ENCODE data around the gene PPP4R4.
A peak's percentile ranks its signal among the peaks of the same experiment; 100 is the strongest.

Gene PPP4R4

DNA sequence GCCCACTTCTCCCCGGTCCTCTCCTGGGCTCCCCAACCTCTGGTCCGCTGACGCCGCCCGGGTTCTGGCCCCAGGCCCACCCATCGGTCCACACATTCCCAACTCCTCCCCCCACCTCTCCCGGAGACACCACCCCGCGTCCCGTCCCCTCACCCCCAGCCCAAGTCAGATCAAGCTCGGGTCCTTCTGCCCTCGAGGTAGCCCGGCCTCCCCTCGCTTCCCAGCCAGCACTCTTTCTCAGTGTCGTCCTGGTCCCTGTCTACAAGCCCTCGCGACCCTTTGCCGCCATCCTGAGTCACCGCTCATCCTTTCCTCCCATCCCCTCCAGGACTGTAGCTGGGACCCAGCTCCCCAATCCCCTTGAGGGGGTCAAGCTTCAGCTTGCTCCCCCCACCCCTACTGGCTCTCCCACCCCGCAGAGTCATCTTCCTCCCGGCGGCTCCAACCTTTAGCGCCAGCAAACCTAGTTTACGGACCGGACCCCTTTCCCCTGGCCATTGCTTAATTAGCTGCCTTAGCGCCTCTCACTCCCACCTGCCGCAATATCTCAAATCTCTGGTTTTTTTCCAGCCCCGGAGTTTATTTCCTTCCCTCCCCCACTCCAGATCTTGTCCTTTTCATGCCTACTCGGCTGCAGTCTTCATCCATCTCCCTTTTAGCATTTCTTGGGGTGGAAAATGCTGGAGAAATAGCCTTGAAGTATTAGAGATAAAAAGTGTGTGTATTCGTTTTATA is 1.1 kb downstream of the PPP4R4 start:
- H3K27me3 ChIP-seq (ENCODE audit: control insufficient read depth in 5 of 5, insufficient read depth in 4 of 5, low read length in 5 of 5): peaks cover 0 to 31% (median 22%) of the 10 kb centered on the region in 5 donors
- H3K4me1 ChIP-seq (ENCODE audit: control insufficient read depth in 5 of 5, insufficient read depth in 5 of 5, low read length in 5 of 5): peaks cover 0 to 20% (median 15%) of the 10 kb centered on the region in 5 donors
- H3K36me3 ChIP-seq (ENCODE audit: control insufficient read depth in 5 of 5, insufficient read depth in 5 of 5, low read length in 5 of 5): no peaks in the 10 kb centered on the region
- H3K9me3 ChIP-seq (ENCODE audit: control insufficient read depth in 5 of 5, low read length in 5 of 5): no peaks in the 10 kb centered on the region
- no peak overlapping the region for H3K9ac ChIP-seq (ENCODE audit: low read length in 5 of 5)
- H3K4me3 ChIP-seq (ENCODE audit: low read depth in 1 of 5, low read length in 5 of 5): no peak overlapping the region
- no peak overlapping the region for H3K27ac ChIP-seq (ENCODE audit: low read depth, low read length)

- Histone ChIP-seq H3K9ac (ENCODE audit: low read length in 5 of 5) (no peak overlapping the region), H3K36me3 (ENCODE audit: control insufficient read depth in 5 of 5, insufficient read depth in 5 of 5, low read length in 5 of 5) (no peaks in the 10 kb centered on the region), H3K9me3 (ENCODE audit: control insufficient read depth in 5 of 5, low read length in 5 of 5) (no peaks in the 10 kb centered on the region), H3K4me1 (ENCODE audit: control insufficient read depth in 5 of 5, insufficient read depth in 5 of 5, low read length in 5 of 5) (peaks cover 0 to 21% (median 15%) of the 10 kb centered on the region in 5 donors), H3K27me3 (ENCODE audit: control insufficient read depth in 5 of 5, insufficient read depth in 4 of 5, low read length in 5 of 5) (peaks cover 0 to 31% (median 22%) of the 10 kb centered on the region in 5 donors), H3K4me3 (ENCODE audit: low read depth in 1 of 5, low read length in 5 of 5) (no peak overlapping the region), H3K27ac (ENCODE audit: low read depth, low read length) (no peak overlapping the region)
Measured at GRCh38 chr14:94175747-94176146, 1.6 kb downstream of the PPP4R4 start.

DNA sequence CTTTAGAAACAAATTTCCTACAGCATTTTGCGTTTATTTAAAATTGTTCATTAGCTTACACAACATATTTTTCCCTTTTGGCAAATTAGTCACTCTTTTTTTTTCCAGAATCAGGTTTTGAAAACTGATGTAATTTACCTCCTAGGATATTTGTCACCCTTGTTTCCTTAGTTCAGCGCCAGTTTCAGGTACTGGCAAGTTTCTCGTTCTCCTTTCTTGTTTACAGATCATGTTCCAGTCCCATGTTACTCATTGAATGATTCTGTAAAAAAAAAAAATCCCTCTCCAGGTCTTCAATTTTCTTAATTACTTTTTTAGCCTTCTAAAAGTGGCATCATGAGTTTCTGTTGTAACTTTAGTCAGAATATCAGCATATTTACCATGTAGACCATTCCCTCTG is 2.7 kb downstream of the PPP4R4 start:
- Histone ChIP-seq H3K36me3 (ENCODE audit: control insufficient read depth in 5 of 5, insufficient read depth in 5 of 5, low read length in 5 of 5) (no peaks in the 10 kb centered on the region), H3K27ac (ENCODE audit: low read depth, low read length) (no peak overlapping the region), H3K27me3 (ENCODE audit: control insufficient read depth in 5 of 5, insufficient read depth in 4 of 5, low read length in 5 of 5) (peaks cover 0 to 31% (median 22%) of the 10 kb centered on the region in 5 donors), H3K4me1 (ENCODE audit: control insufficient read depth in 5 of 5, insufficient read depth in 5 of 5, low read length in 5 of 5) (peaks cover 0 to 24% (median 18%) of the 10 kb centered on the region in 5 donors), H3K9ac (ENCODE audit: low read length in 5 of 5) (no peak overlapping the region), H3K4me3 (ENCODE audit: low read depth in 1 of 5, low read length in 5 of 5) (no peak overlapping the region), H3K9me3 (ENCODE audit: control insufficient read depth in 5 of 5, low read length in 5 of 5) (no peaks in the 10 kb centered on the region)

DNA sequence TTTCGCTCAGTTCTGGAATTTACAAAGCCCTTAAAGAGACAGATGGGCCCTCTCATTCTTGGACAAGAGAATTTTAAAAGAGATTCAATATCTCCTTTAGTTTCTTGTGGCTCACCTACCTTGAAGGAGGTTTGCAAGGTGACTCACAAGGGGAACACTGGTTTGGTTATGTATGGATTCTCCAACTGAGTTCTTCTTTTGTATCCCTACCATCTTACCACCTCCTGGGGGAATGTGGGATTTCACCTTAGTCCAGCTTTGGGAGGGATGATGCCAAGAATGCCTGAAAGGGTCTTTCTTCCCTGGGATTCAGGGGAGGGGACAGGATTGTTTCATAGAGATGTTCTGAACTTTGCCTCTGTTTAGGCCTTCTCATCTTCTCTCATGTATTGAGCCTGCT is 3.7 kb downstream of the PPP4R4 start:
- no peak overlapping the region for H3K9ac ChIP-seq (ENCODE audit: low read length in 5 of 5)

GRCh38 chr14:94179244-94179643 is 5.1 kb downstream of the PPP4R4 start:
- Histone ChIP-seq H3K9me3 (ENCODE audit: control insufficient read depth in 5 of 5, low read length in 5 of 5) (no peaks in the 10 kb centered on the region), H3K9ac (ENCODE audit: low read length in 5 of 5) (no peak overlapping the region), H3K36me3 (ENCODE audit: control insufficient read depth in 5 of 5, insufficient read depth in 5 of 5, low read length in 5 of 5) (no peaks in the 10 kb centered on the region), H3K4me1 (ENCODE audit: control insufficient read depth in 5 of 5, insufficient read depth in 5 of 5, low read length in 5 of 5) (peaks cover 0 to 16% (median 13%) of the 10 kb centered on the region in 5 donors), H3K27me3 (ENCODE audit: control insufficient read depth in 5 of 5, insufficient read depth in 4 of 5, low read length in 5 of 5) (peaks cover 0 to 31% (median 22%) of the 10 kb centered on the region in 5 donors), H3K4me3 (ENCODE audit: low read depth in 1 of 5, low read length in 5 of 5) (no peak overlapping the region), H3K27ac (ENCODE audit: low read depth, low read length) (no peak overlapping the region)

More for the DNA sequence above, 3.7 kb downstream of the PPP4R4 start:
- Histone ChIP-seq H3K36me3 (ENCODE audit: control insufficient read depth in 5 of 5, insufficient read depth in 5 of 5, low read length in 5 of 5) (no peaks in the 10 kb centered on the region), H3K4me3 (ENCODE audit: low read depth in 1 of 5, low read length in 5 of 5) (no peak overlapping the region), H3K27ac (ENCODE audit: low read depth, low read length) (no peak overlapping the region), H3K9me3 (ENCODE audit: control insufficient read depth in 5 of 5, low read length in 5 of 5) (no peaks in the 10 kb centered on the region), H3K4me1 (ENCODE audit: control insufficient read depth in 5 of 5, insufficient read depth in 5 of 5, low read length in 5 of 5) (peaks cover 0 to 24% (median 18%) of the 10 kb centered on the region in 5 donors), H3K27me3 (ENCODE audit: control insufficient read depth in 5 of 5, insufficient read depth in 4 of 5, low read length in 5 of 5) (peaks cover 0 to 31% (median 22%) of the 10 kb centered on the region in 5 donors)

GRCh38 chr14:94180655-94181271 is 6.6 kb downstream of the PPP4R4 start:
- Histone ChIP-seq H3K36me3 (ENCODE audit: control insufficient read depth in 5 of 5, insufficient read depth in 5 of 5, low read length in 5 of 5) (no peaks in the 10 kb centered on the region), H3K27ac (ENCODE audit: low read depth, low read length) (no peak overlapping the region), H3K4me3 (ENCODE audit: low read depth in 1 of 5, low read length in 5 of 5) (peak overlapping the region in 4 of 5 donors; percentile 25 to 46 (median 32)), H3K4me1 (ENCODE audit: control insufficient read depth in 5 of 5, insufficient read depth in 5 of 5, low read length in 5 of 5) (peaks cover 0 to 4% (median 2%) of the 10 kb centered on the region in 5 donors), H3K9me3 (ENCODE audit: control insufficient read depth in 5 of 5, low read length in 5 of 5) (no peaks in the 10 kb centered on the region), H3K9ac (ENCODE audit: low read length in 5 of 5) (no peak overlapping the region), H3K27me3 (ENCODE audit: control insufficient read depth in 5 of 5, insufficient read depth in 4 of 5, low read length in 5 of 5) (peaks cover 0 to 24% (median 11%) of the 10 kb centered on the region in 5 donors)

GRCh38 chr14:94181835-94182234 is 7.7 kb downstream of the PPP4R4 start:
- H3K4me3 ChIP-seq (ENCODE audit: low read depth in 1 of 5, low read length in 5 of 5): no peak overlapping the region
- H3K36me3 ChIP-seq (ENCODE audit: control insufficient read depth in 5 of 5, insufficient read depth in 5 of 5, low read length in 5 of 5): no peaks in the 10 kb centered on the region
- no peak overlapping the region for H3K27ac ChIP-seq (ENCODE audit: low read depth, low read length)
- H3K9ac ChIP-seq (ENCODE audit: low read length in 5 of 5): no peak overlapping the region
- H3K4me1 ChIP-seq (ENCODE audit: control insufficient read depth in 5 of 5, insufficient read depth in 5 of 5, low read length in 5 of 5): peaks cover 0 to 4% (median 2%) of the 10 kb centered on the region in 5 donors
- peaks cover 4 to 19% (median 8%) of the 10 kb centered on the region in 5 donors for H3K27me3 ChIP-seq (ENCODE audit: control insufficient read depth in 5 of 5, insufficient read depth in 4 of 5, low read length in 5 of 5)
- no peaks in the 10 kb centered on the region for H3K9me3 ChIP-seq (ENCODE audit: control insufficient read depth in 5 of 5, low read length in 5 of 5)

DNA sequence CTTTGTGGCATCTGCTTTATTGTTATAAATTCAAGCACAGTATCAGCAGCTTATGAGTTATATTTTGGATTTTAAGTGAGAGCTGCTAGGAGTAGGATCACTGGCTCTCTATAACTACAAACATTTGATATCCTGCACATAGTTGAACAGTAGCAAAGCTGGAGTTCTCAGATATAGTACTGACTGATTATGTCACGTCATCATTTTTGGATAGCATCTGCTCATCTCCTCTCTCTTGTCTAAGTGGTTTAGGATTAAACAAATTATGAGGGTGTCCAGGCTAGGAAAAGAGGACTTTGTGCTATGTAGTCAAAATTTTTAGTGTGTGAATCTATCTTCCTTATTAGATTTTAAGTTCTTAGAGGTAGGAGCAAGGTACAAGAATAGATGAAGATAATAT is 18.4 kb downstream of the PPP4R4 start:
- Histone ChIP-seq H3K27me3 (ENCODE audit: control insufficient read depth in 5 of 5, insufficient read depth in 4 of 5, low read length in 5 of 5) (no peaks in the 10 kb centered on the region), H3K9me3 (ENCODE audit: control insufficient read depth in 5 of 5, low read length in 5 of 5) (peaks cover 0 to 14% (median 0%) of the 10 kb centered on the region in 5 donors), H3K4me3 (ENCODE audit: low read depth in 1 of 5, low read length in 5 of 5) (no peak overlapping the region), H3K27ac (ENCODE audit: low read depth, low read length) (no peak overlapping the region), H3K9ac (ENCODE audit: low read length in 5 of 5) (no peak overlapping the region), H3K36me3 (ENCODE audit: control insufficient read depth in 5 of 5, insufficient read depth in 5 of 5, low read length in 5 of 5) (no peaks in the 10 kb centered on the region), H3K4me1 (ENCODE audit: control insufficient read depth in 5 of 5, insufficient read depth in 5 of 5, low read length in 5 of 5) (no peaks in the 10 kb centered on the region)

GRCh38 chr14:94193776-94194175 is 19.7 kb downstream of the PPP4R4 start:
- H3K4me3 ChIP-seq (ENCODE audit: low read depth in 1 of 5, low read length in 5 of 5): no peak overlapping the region
- no peak overlapping the region for H3K27ac ChIP-seq (ENCODE audit: low read depth, low read length)
- H3K4me1 ChIP-seq (ENCODE audit: control insufficient read depth in 5 of 5, insufficient read depth in 5 of 5, low read length in 5 of 5): no peaks in the 10 kb centered on the region
- H3K9ac ChIP-seq (ENCODE audit: low read length in 5 of 5): no peak overlapping the region
- no peaks in the 10 kb centered on the region for H3K27me3 ChIP-seq (ENCODE audit: control insufficient read depth in 5 of 5, insufficient read depth in 4 of 5, low read length in 5 of 5)
- H3K36me3 ChIP-seq (ENCODE audit: control insufficient read depth in 5 of 5, insufficient read depth in 5 of 5, low read length in 5 of 5): no peaks in the 10 kb centered on the region
- H3K9me3 ChIP-seq (ENCODE audit: control insufficient read depth in 5 of 5, low read length in 5 of 5): peaks cover 0 to 14% (median 0%) of the 10 kb centered on the region in 5 donors

GRCh38 chr14:94196057-94196456 is 21.9 kb downstream of the PPP4R4 start:
- Histone ChIP-seq H3K27me3 (ENCODE audit: control insufficient read depth in 5 of 5, insufficient read depth in 4 of 5, low read length in 5 of 5) (no peaks in the 10 kb centered on the region), H3K4me3 (ENCODE audit: low read depth in 1 of 5, low read length in 5 of 5) (no peak overlapping the region), H3K4me1 (ENCODE audit: control insufficient read depth in 5 of 5, insufficient read depth in 5 of 5, low read length in 5 of 5) (no peaks in the 10 kb centered on the region), H3K36me3 (ENCODE audit: control insufficient read depth in 5 of 5, insufficient read depth in 5 of 5, low read length in 5 of 5) (no peaks in the 10 kb centered on the region), H3K9me3 (ENCODE audit: control insufficient read depth in 5 of 5, low read length in 5 of 5) (peaks cover 0 to 21% (median 7%) of the 10 kb centered on the region in 5 donors), H3K9ac (ENCODE audit: low read length in 5 of 5) (no peak overlapping the region), H3K27ac (ENCODE audit: low read depth, low read length) (no peak overlapping the region)
